Measurements from ENCODE around the gene PLPP4. TPM values are rescaled to one million over a fixed set of nuclear protein-coding genes. Genes with fewer than 3 reads are reported as not detected.

PLPP4 gene
- not detected for total RNA-seq
- long read RNA-seq = 0 reads

GRCh38 chr10:120456626-120457430 is at the start of gene PLPP4:
Gene PLPP4, plus strand, starts transcription at chr10:120457227. Its CDS starts 79 bp downstream, at chr10:120457306.
- TF ChIP-seq CTCF (IDR thresholded peaks at IDR 0.05) = no peak
- intact Hi-C loops (cut with DNase I) = no loop called here
- peak; percentile 73 to 78 for ATAC-seq
- H3K36me3 ChIP-seq = no peaks in the 10 kb centered on the region
- H3K4me1 ChIP-seq = peaks cover 13% of the 10 kb centered on the region
- no peaks in the 10 kb centered on the region for H3K9me3 ChIP-seq
- no peak within 1 kb of the TSS for H3K27ac ChIP-seq
- DNase-seq = no peak
- H3K27me3 ChIP-seq (ENCODE audit: low read depth) = peaks cover 54% of the 10 kb centered on the region
- H3K4me3 ChIP-seq = peak within 1 kb of the TSS; percentile 40

GRCh38 chr10:120409816-120410215 is 47.2 kb upstream of the PLPP4 start:
- intact Hi-C loops (cut with DNase I) = no loop called here
- Histone ChIP-seq H3K36me3 (no peaks in the 10 kb centered on the region), H3K27ac (no peak overlapping the region), H3K27me3 (ENCODE audit: low read depth) (no peaks in the 10 kb centered on the region), H3K9me3 (no peaks in the 10 kb centered on the region), H3K4me3 (no peak overlapping the region), H3K4me1 (no peaks in the 10 kb centered on the region)
- no peak for ATAC-seq
- TF ChIP-seq CTCF (IDR thresholded peaks at IDR 0.05) = no peak
- no peak for DNase-seq

- Histone ChIP-seq H3K4me1 (no peaks in the 10 kb centered on the region), H3K36me3 (no peaks in the 10 kb centered on the region), H3K27ac (no peak overlapping the region), H3K9me3 (no peaks in the 10 kb centered on the region), H3K4me3 (no peak overlapping the region), H3K27me3 (ENCODE audit: low read depth) (no peaks in the 10 kb centered on the region)
- intact Hi-C loops (cut with DNase I) = no loop called here
- DNase-seq = no peak
- no peak for ATAC-seq
- TF ChIP-seq CTCF (IDR thresholded peaks at IDR 0.05) = no peak
These were observed 42.1 kb upstream of the PLPP4 start for GRCh38 chr10:120414946-120415345.

- no peaks in the 10 kb centered on the region for H3K36me3 ChIP-seq
- no peaks in the 10 kb centered on the region for H3K27me3 ChIP-seq (ENCODE audit: low read depth)
- no peak overlapping the region for H3K4me3 ChIP-seq
- H3K9me3 ChIP-seq = no peaks in the 10 kb centered on the region
- no peaks in the 10 kb centered on the region for H3K4me1 ChIP-seq
- intact Hi-C loops (cut with DNase I) = no loop called here
- no peak overlapping the region for H3K27ac ChIP-seq
- DNase-seq = no peak
- ATAC-seq = no peak
- no peak for TF ChIP-seq CTCF (IDR thresholded peaks at IDR 0.05)
These were observed 41.2 kb upstream of the PLPP4 start for GRCh38 chr10:120415709-120416330.

- H3K9me3 ChIP-seq = no peaks in the 10 kb centered on the region
- intact Hi-C loops (cut with DNase I) = no loop called here
These were observed 36.6 kb upstream of the PLPP4 start for GRCh38 chr10:120420421-120420820.

More at GRCh38 chr10:120420421-120420820, 36.6 kb upstream of the PLPP4 start:
- no peak overlapping the region for H3K4me3 ChIP-seq
- TF ChIP-seq CTCF (IDR thresholded peaks at IDR 0.05) = no peak
- DNase-seq = no peak
- no peaks in the 10 kb centered on the region for H3K27me3 ChIP-seq (ENCODE audit: low read depth)
- no peaks in the 10 kb centered on the region for H3K36me3 ChIP-seq
- H3K4me1 ChIP-seq = no peaks in the 10 kb centered on the region
- H3K27ac ChIP-seq = no peak overlapping the region
- no peak for ATAC-seq
